Fibroblast of lung (primary cell): ENCODE results near the gene BTBD17.

ENCODE experiments used
- CTCF ChIP-seq, 2 donors: IDR thresholded peaks in 1 of 2; conservative IDR thresholded peaks in 1 of 2; 1 replicate in 1 of 2; 2 replicates in 1 of 2; pipeline ENCODE4 v1.5.1; 2011 to 2012; ENCODE audit warnings: low read length in 2 of 2, control low read depth in 1 of 2, inconsistent platforms in 1 of 2, low read depth in 1 of 2, mild to moderate bottlenecking in 1 of 2
- EZH2 ChIP-seq: IDR thresholded peaks from 2 replicates; pipeline ENCODE4 v1.5.1; 2012; ENCODE audit warnings: low read length, control low read depth, mild to moderate bottlenecking; ENCODE audit errors: missing control alignments

- TF ChIP-seq CTCF (conservative IDR thresholded peaks at IDR 0.05 in 1 of 2, IDR thresholded peaks at IDR 0.05 in 1 of 2; ENCODE audit: low read depth in 1 of 2, low read length in 2 of 2) (no peak), EZH2 (no peak)
Measured at GRCh38 chr17:74359916-74360315, 1.8 kb downstream of the BTBD17 start.
